Stimulated activated CD4-positive, alpha-beta T cell treated with anti-CD3 and anti-CD28 coated beads, Interleukin-15, amount 100 ng/mL, for 1 hour (primary cell): ENCODE data around the gene ZNF8.
A peak's percentile ranks its signal among the peaks of the same experiment; 100 is the strongest.
"Not testable (repeated sequence)": the region's sequence is repeated elsewhere in the genome, so short reads cannot be mapped to it uniquely, and the experiment has no call there.

ENCODE experiments used
- DNase-seq, 2 donors: peaks; one replicate each; pipeline ENCODE4 v3.0.0-alpha.2; 2020; ENCODE audit warnings: low read depth in 1 of 2, low spot score in 1 of 2

The ZNF8 gene

GRCh38 chr19:58294743-58295374 is 16.1 kb downstream of the ZNF8 start:
- no peak for DNase-seq

GRCh38 chr19:58296104-58296503 is 17.3 kb downstream of the ZNF8 start:
- DNase-seq, result no peak

- DNase-seq, result no peak
Measured at GRCh38 chr19:58300620-58301019, 21.9 kb downstream of the ZNF8 start.

- no peak for DNase-seq
Measured at GRCh38 chr19:58304255-58304654, 25.5 kb downstream of the ZNF8 start.

- DNase-seq, result no peak
Measured at GRCh38 chr19:58304748-58305064, 26.0 kb downstream of the ZNF8 start.

GRCh38 chr19:58305065-58305931 is 26.5 kb downstream of the ZNF8 start, which contains the start of gene ERVK3-1:
Gene ERVK3-1 (plus strand): TSS chr19:58305377. CDS start chr19:58312169, 6,792 bp downstream.
- peak; percentile 88 to 89 for DNase-seq

GRCh38 chr19:58305932-58306323 is 27.2 kb downstream of the ZNF8 start:
- DNase-seq, result no peak

GRCh38 chr19:58307736-58308135 is 29.0 kb downstream of the ZNF8 start:
- no peak for DNase-seq

GRCh38 chr19:58310685-58311084 is 31.9 kb downstream of the ZNF8 start:
- DNase-seq, result not testable (repeated sequence)

GRCh38 chr19:58311345-58311865 is 32.6 kb downstream of the ZNF8 start:
- no peak for DNase-seq

- no peak for DNase-seq
Measured at GRCh38 chr19:58315580-58315979, 36.8 kb downstream of the ZNF8 start.

GRCh38 chr19:58317476-58318072 is 38.8 kb downstream of the ZNF8 start:
- no peak for DNase-seq

- no peak for DNase-seq
Measured at GRCh38 chr19:58318297-58318696, 39.5 kb downstream of the ZNF8 start.

- no peak for DNase-seq
Measured at GRCh38 chr19:58319241-58319640, 40.5 kb downstream of the ZNF8 start.

GRCh38 chr19:58325311-58326022 is 46.7 kb downstream of the ZNF8 start:
- DNase-seq, result no peak

GRCh38 chr19:58326501-58326913 is 47.8 kb downstream of the ZNF8 start:
- no peak for DNase-seq

- DNase-seq, result peak; percentile 70 to 77
Measured at GRCh38 chr19:58326914-58327726, 48.4 kb downstream of the ZNF8 start, which contains the start of gene ZSCAN22. Gene ZSCAN22 (plus strand): TSS chr19:58326994. CDS start chr19:58334803, 7,809 bp downstream.

GRCh38 chr19:58328999-58329398 is 50.2 kb downstream of the ZNF8 start:
- no peak for DNase-seq

- no peak for DNase-seq
Measured at GRCh38 chr19:58330458-58330857, 51.7 kb downstream of the ZNF8 start.

- no peak for DNase-seq
Measured at GRCh38 chr19:58332697-58333096, 53.9 kb downstream of the ZNF8 start.
